GM10266 (cell line): ENCODE results near the gene C16orf86.

Source experiments
- DNase-seq: peaks from one replicate; pipeline ENCODE4 v3.0.0; 2012; ENCODE audit errors: extremely low spot score
- CTCF ChIP-seq: IDR thresholded peaks from 2 replicates; pipeline ENCODE4 v1.5.1; 2012; ENCODE audit warnings: mild to moderate bottlenecking, low read depth; ENCODE audit not compliant: control insufficient read depth, insufficient read depth; ENCODE audit errors: missing control alignments

The C16orf86 gene

GRCh38 chr16:67644038-67644437 lies 22.6 kb upstream of the C16orf86 start:
- no peak for TF ChIP-seq CTCF
- peak; percentile 19 for DNase-seq

GRCh38 chr16:67645397-67646121 lies 21.1 kb upstream of the C16orf86 start:
- TF ChIP-seq CTCF, result no peak
- peak; percentile 57 for DNase-seq

- DNase-seq, result peak; percentile 28
- no peak for TF ChIP-seq CTCF
Observed at GRCh38 chr16:67647111-67647651, 19.4 kb upstream of the C16orf86 start.

- DNase-seq, result peak; percentile 20
- TF ChIP-seq CTCF, result no peak
Observed at GRCh38 chr16:67647681-67648080, 18.9 kb upstream of the C16orf86 start.

GRCh38 chr16:67648088-67648763 lies 18.4 kb upstream of the C16orf86 start:
- no peak for TF ChIP-seq CTCF
- DNase-seq, result no peak

GRCh38 chr16:67648764-67649407 lies 17.7 kb upstream of the C16orf86 start:
- peak; percentile 27 for DNase-seq
- TF ChIP-seq CTCF, result no peak
